ENCODE data around the gene KCNC4.

DNA sequence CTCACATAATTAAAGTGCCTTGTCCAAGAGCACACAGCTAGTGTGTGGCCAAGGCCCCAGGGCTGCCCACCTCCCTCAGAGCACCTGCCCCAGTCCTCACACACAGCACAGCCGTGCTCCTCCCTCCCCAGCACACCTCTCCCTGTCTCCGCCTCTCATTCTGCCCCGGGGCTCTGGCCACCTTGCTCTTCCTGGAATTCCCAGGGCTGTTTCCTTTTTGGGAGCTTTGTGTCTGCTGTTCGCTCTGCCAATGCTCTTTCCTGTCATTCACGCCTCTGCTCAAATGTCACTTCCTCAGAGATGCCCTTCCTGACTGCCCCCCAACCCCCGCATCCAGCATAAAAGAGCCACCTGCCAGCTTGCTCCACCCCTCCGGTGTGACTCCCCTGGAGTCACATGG is 46.5 kb upstream of the KCNC4 start:
- TF ChIP-seq, protein P1, sequence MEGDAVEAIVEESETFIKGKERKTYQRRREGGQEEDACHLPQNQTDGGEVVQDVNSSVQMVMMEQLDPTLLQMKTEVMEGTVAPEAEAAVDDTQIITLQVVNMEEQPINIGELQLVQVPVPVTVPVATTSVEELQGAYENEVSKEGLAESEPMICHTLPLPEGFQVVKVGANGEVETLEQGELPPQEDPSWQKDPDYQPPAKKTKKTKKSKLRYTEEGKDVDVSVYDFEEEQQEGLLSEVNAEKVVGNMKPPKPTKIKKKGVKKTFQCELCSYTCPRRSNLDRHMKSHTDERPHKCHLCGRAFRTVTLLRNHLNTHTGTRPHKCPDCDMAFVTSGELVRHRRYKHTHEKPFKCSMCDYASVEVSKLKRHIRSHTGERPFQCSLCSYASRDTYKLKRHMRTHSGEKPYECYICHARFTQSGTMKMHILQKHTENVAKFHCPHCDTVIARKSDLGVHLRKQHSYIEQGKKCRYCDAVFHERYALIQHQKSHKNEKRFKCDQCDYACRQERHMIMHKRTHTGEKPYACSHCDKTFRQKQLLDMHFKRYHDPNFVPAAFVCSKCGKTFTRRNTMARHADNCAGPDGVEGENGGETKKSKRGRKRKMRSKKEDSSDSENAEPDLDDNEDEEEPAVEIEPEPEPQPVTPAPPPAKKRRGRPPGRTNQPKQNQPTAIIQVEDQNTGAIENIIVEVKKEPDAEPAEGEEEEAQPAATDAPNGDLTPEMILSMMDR (IDR thresholded peaks at IDR 0.05) = no peak
- TF ChIP-seq POLR2A (IDR thresholded peaks at IDR 0.05; ENCODE audit: low read length) (no peak), CHD4 (IDR thresholded peaks at IDR 0.05; ENCODE audit: borderline replicate concordance) (no peak), HDAC2 (IDR thresholded peaks at IDR 0.05) (no peak)

Measured in A549 (cell line).